UCSD-AML1 (cell line): ENCODE measurements around the gene C3orf18.
A peak's percentile ranks its signal among the peaks of the same experiment; 100 is the strongest.

Source experiments
- DNase-seq: peaks from one replicate; lab custom pipeline; 2025; ENCODE audit not compliant: unreplicated experiment; lab: John Stamatoyannopoulos, UW

The C3orf18 gene

GRCh38 chr3:50567386-50568167 is at the start of gene C3orf18:
Gene C3orf18 (minus strand): TSS chr3:50567747. CDS start chr3:50565699, 2,048 bp downstream.
- DNase-seq: no peak

GRCh38 chr3:50616770-50617095 is 49.2 kb upstream of the C3orf18 start:
- DNase-seq: peak; percentile 97

GRCh38 chr3:50616003-50616769 is 48.6 kb upstream of the C3orf18 start:
- peak; percentile 82 for DNase-seq

GRCh38 chr3:50615190-50615589 is 47.6 kb upstream of the C3orf18 start:
- DNase-seq: no peak

- DNase-seq: no peak
Observed at GRCh38 chr3:50612970-50613846, 45.7 kb upstream of the C3orf18 start.

GRCh38 chr3:50612234-50612882 is 44.8 kb upstream of the C3orf18 start:
- no peak for DNase-seq

GRCh38 chr3:50611464-50612233 is 44.1 kb upstream of the C3orf18 start, which contains the start of gene CISH:
Gene CISH (minus strand): TSS chr3:50611774. CDS start chr3:50611650, 124 bp downstream.
- DNase-seq: peak; percentile 100

- DNase-seq: no peak
Observed at GRCh38 chr3:50610992-50611463, 43.5 kb upstream of the C3orf18 start.

- DNase-seq: no peak
Observed at GRCh38 chr3:50610181-50610971, 42.8 kb upstream of the C3orf18 start.

GRCh38 chr3:50609763-50610085 is 42.2 kb upstream of the C3orf18 start:
- DNase-seq: no peak

- no peak for DNase-seq
Observed at GRCh38 chr3:50609071-50609762, 41.7 kb upstream of the C3orf18 start.

- DNase-seq: no peak
Observed at GRCh38 chr3:50608278-50608677, 40.7 kb upstream of the C3orf18 start.

GRCh38 chr3:50607271-50608091 is 39.9 kb upstream of the C3orf18 start:
- no peak for DNase-seq

GRCh38 chr3:50606596-50606995 is 39.0 kb upstream of the C3orf18 start:
- DNase-seq: peak; percentile 37

GRCh38 chr3:50605901-50606326 is 38.4 kb upstream of the C3orf18 start:
- DNase-seq: no peak

- no peak for DNase-seq
Observed at GRCh38 chr3:50604628-50605588, 37.4 kb upstream of the C3orf18 start.
